Calu3 (cell line): ENCODE measurements around the gene SDC3. TPM values are rescaled to one million over a fixed set of nuclear protein-coding genes. Genes with fewer than 3 reads are reported as not detected.
A peak's percentile ranks its signal among the peaks of the same experiment; 100 is the strongest.

ENCODE experiments used
- BruUV-seq: library from RNA; stranded (reverse); fragments of 400-500 nt; replicated peaks from 2 replicates; lab custom pipeline; 2021; lab: Mats Ljungman, UMichigan
- CTCF ChIA-PET: fragments of 300-600 bp; sonication (Branson Sonifier 250); formaldehyde crosslinking; loops from one replicate; lab custom pipeline; 2022; ENCODE audit warnings: antibody characterized with exemption; lab: Charles Lee
- DNase-seq: peaks from one replicate; pipeline ENCODE4 v3.0.0; 2022
- H3K27ac Mint-ChIP-seq: one replicate; pipeline ENCODE4 v1.8.0; 2022; ENCODE audit warnings: mixed read lengths; ENCODE audit not compliant: unreplicated experiment
- H3K27me3 Mint-ChIP-seq: one replicate; pipeline ENCODE4 v1.8.0; 2022; ENCODE audit warnings: mixed read lengths; ENCODE audit not compliant: unreplicated experiment
- H3K36me3 Mint-ChIP-seq: one replicate; pipeline ENCODE4 v1.8.0; 2022; ENCODE audit warnings: mild to moderate bottlenecking, moderate library complexity, mixed read lengths; ENCODE audit not compliant: insufficient read depth, unreplicated experiment
- H3K4me1 Mint-ChIP-seq: one replicate; pipeline ENCODE4 v1.8.0; 2022; ENCODE audit warnings: mild to moderate bottlenecking, low read depth, mixed read lengths; ENCODE audit not compliant: unreplicated experiment
- H3K4me3 Mint-ChIP-seq: one replicate; pipeline ENCODE4 v1.8.0; 2022; ENCODE audit warnings: mild to moderate bottlenecking, low read depth, moderate library complexity, mixed read lengths; ENCODE audit not compliant: unreplicated experiment
- H3K9me3 Mint-ChIP-seq: one replicate; pipeline ENCODE4 v1.8.0; 2022; ENCODE audit warnings: low read depth, mixed read lengths; ENCODE audit not compliant: unreplicated experiment
- CTCF ChIP-seq: fragments of 200-600 bp; IDR thresholded peaks from one replicate; pipeline ENCODE4 v1.8.0; 2022; ENCODE audit warnings: antibody characterized with exemption; ENCODE audit not compliant: unreplicated experiment
- intact Hi-C: fragments of 100-400 bp; cut with micrococcal nuclease; formaldehyde crosslinking; loops from one replicate; pipeline ENCODE4 v1.10.0; 2022; ENCODE audit not compliant: unreplicated experiment
- total RNA-seq: library from RNA; stranded (reverse); gene quantifications from 2 replicates; pipeline ENCODE4 v1.2.3, GENCODE V29; 2022

SDC3 gene
- total RNA-seq, 1 experiment from 2014 or later, result 15.0 TPM

GRCh38 chr1:30887485-30888315 lies 20.9 kb downstream of the SDC3 start:
- no peak overlapping the region for H3K4me3 Mint-ChIP-seq

GRCh38 chr1:30886710-30887428 lies 21.7 kb downstream of the SDC3 start:
- no peak overlapping the region for H3K4me3 Mint-ChIP-seq
- CTCF ChIA-PET, result no interaction called here

More at GRCh38 chr1:30887485-30888315, 20.9 kb downstream of the SDC3 start:
- no peaks in the 10 kb centered on the region for H3K9me3 Mint-ChIP-seq
- no TSS peak for BruUV-seq
- CTCF ChIA-PET, result no interaction called here
- no peak for TF ChIP-seq CTCF
- H3K36me3 Mint-ChIP-seq, result peaks cover 5% of the 10 kb centered on the region
- H3K27ac Mint-ChIP-seq, result peak overlapping the region; percentile 56
- no peak for DNase-seq
- intact Hi-C loops, result no loop called here
- H3K27me3 Mint-ChIP-seq, result no peaks in the 10 kb centered on the region
- H3K4me1 Mint-ChIP-seq, result peaks cover 11% of the 10 kb centered on the region

DNA sequence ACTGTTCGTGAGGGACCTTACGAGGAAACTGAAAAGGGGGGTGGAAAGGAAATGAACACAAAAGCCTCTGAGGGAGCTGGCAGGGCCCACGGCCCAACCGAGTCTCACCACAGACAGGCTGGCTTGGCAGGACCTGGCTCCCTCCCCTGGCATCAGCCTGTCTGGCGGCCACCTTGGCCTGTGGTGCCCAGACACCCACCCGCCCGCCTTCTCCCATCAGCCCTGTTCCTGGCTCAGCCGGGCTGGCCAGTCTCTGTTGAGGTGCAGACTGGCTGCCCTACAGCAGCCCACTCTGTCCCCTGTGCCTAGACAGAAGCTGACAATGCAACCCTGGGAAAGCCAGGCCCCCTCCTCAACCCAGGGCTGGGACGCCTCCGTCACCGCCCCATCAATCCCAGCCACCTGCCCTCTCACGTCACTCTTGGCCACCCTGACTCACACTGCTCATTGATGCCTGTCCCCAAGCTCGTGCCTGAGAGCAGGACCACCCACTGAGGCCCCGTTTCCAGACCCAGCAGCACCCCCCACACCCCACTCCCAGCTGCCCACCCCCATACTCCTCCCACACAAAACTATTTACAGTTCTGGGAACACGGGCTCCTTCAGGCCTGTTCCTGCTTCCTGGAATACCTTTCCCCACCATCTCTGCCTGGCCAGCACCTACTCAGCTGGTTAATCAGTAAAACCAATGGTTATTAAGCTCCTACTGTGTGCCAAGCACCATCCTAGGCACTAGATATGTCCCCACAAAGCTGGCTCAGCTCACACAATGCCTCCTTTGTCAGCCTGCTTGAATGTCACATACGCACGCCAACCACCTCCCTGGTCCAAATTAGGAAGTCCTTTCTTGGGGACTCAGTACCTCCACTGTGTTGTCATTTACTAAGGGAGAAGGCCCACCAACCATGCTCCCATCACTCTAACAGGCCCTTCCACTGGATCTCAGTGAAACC lies 22.7 kb downstream of the SDC3 start:
- intact Hi-C loops, result no loop called here
- CTCF ChIA-PET, result no interaction called here

More at GRCh38 chr1:30886710-30887428, 21.7 kb downstream of the SDC3 start:
- DNase-seq, result peak; percentile 50
- Mint-ChIP-seq H3K9me3 (no peaks in the 10 kb centered on the region), H3K27ac (peak overlapping the region; percentile 56), H3K36me3 (peaks cover 5% of the 10 kb centered on the region), H3K4me1 (peaks cover 11% of the 10 kb centered on the region), H3K27me3 (no peaks in the 10 kb centered on the region)
- no peak for TF ChIP-seq CTCF
- intact Hi-C loops, result no loop called here
- no TSS peak for BruUV-seq

More for the DNA sequence above, 22.7 kb downstream of the SDC3 start:
- TF ChIP-seq CTCF, result no peak
- no peaks in the 10 kb centered on the region for H3K27me3 Mint-ChIP-seq
- peaks cover 5% of the 10 kb centered on the region for H3K36me3 Mint-ChIP-seq
- no peak overlapping the region for H3K4me3 Mint-ChIP-seq
- no peaks in the 10 kb centered on the region for H3K9me3 Mint-ChIP-seq
- no TSS peak for BruUV-seq
- H3K4me1 Mint-ChIP-seq, result peaks cover 11% of the 10 kb centered on the region
- H3K27ac Mint-ChIP-seq, result no peak overlapping the region
- no peak for DNase-seq
